ENCODE measurements around the gene KLHDC7A.
"Not testable (repeated sequence)": the region's sequence is repeated elsewhere in the genome, so short reads cannot be mapped to it uniquely, and the experiment has no call there.

KLHDC7A gene

DNA sequence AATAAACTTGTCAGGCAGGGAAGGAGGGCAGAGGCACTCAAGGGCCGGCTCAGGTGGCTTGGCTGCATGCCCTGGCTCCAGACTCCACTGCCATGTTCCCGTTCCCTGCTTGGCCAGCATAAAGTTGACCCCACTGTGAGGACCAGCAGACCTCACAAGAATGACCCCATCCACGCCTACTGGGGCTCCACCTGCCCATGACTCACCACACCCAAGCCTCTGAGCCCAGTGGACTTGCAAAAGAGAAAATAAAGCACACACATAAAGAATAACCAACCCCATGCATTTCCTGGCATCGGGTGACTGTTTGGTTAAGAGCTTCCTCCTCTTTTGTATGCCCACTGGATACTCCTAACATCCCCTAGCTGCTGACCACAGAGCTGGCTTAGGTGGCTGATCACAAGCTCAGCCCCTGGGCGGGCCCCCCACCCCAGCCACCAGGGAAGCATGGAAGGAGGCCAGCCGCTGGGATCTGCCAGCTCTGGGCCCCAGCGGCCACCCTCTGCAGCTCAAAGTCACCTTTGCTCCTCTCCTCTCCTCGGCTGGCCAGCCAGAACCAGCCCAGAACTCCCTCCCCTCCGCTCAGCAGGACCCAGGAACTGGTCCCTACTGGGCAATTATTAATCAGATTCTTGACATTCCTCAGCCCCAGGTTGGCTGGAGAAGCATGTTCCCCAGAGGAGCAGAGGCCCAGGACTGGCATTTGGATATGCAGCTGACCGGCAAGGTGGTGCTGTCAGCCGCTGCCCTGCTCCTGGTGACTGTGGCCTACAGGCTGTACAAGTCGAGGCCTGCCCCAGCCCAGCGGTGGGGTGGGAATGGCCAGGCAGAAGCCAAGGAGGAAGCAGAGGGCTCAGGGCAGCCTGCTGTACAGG, at the start of gene KLHDC7A:
Gene KLHDC7A, plus strand, starts transcription at position 616 of the 875 bp plus-strand sequence. Its CDS starts 52 bp downstream, at position 668.
- DNase-seq (ENCODE audit: low read depth, low spot score): peak; percentile 94

DNA sequence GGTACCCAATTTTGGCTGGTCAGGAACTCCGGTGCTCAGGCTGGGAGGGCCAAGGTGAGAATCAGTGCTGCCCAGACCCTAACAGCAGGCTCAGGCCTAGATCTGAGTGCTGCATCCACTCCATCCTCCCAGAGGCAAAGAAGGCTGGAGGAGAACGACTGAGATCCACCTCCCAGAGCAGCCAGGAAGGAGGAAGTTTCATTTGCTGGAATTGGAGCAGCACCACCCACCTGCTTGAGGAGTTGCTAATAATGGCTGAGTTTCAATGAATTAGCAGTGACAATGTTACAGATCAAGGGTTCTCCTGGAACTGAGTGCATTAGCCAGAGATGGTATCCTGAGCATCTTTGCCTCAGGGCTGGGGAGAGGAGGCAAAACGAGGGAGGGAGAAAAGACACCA, 46.7 kb upstream of the KLHDC7A start:
- DNase-seq (ENCODE audit: low read depth, low spot score): no peak

DNA sequence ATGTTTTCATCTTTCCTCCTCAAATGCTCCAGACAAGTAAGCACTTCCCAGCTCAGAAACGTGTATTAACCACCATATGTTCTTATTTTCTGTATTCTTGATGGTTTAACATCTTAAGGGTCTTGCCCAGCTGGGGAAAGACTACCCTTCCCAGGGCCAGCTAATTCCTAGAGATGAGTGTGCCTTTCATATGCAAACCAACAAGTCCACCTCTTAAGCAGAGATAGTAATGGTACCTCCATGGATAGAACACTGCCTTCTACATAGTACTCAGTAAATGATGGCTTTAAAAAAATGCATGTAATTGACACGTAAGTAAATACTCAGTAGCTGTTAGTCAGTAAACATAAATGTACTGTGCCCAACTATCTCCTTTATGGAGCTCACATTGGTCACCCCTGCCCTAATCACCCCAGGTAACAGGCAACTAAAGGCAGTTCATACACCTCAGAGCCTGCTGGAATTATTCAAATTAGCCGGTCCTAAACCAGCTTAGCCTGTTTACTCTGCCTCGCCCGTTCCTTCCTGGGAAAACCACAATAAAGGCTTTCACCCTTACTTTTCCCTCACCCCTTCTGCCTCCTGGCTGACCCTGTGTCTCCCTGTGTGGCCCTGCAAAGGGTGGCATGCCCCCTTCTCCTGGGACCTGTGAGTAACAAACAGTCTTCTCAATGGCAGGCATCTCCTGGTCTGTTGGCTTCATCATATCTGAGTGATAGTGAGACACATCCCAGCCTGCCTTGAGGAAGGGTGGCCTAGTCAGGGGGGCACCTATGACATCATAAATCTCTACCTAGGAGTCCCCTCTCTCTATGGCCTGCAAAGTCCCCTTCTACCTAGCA, 40.1 kb upstream of the KLHDC7A start:
- DNase-seq (ENCODE audit: low read depth, low spot score): no peak

DNA sequence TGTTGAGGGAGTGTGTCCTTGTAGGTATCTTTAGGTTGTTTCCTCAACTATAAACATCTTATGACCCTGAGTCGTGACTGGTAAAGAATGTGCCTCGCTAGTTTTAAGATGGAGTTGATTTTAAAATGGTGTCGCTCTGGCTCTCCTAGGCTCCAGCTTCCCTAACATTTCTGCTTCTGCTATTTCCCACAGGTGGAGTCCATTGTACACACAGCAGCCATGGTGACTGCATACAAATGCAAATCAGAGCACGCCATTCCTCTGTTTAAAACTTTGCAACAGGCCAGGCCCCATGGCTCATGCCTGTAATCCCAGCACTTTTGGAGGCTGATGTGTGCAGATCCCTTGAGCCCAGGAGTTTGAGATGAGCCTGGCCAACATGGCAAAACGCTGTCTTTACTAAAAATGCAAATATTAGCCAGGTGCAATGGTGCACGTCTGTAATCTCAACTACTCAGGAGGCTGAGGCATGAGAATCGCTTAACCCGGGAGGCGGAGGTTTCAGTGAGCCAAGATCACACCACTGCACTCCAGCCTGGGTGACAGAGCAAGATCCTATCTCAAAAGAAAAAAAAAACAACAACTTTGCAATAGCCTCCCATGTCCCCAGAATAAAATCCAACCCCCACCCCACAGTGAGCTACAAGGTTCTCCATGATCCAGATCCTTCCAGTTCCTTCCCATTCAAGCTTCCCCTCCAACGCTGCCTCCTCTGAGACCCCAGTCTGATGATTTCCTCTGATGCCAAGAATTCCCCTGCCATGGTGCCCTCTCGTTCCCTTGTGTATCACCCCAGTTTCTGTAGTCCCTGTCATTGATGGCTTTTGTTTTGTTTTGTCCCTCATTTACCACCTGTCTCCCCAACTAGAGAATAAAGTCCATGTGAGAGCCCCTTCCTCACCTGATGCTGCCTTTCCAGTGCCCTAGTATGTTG, 36.9 kb upstream of the KLHDC7A start:
- DNase-seq (ENCODE audit: low read depth, low spot score): no peak

DNA sequence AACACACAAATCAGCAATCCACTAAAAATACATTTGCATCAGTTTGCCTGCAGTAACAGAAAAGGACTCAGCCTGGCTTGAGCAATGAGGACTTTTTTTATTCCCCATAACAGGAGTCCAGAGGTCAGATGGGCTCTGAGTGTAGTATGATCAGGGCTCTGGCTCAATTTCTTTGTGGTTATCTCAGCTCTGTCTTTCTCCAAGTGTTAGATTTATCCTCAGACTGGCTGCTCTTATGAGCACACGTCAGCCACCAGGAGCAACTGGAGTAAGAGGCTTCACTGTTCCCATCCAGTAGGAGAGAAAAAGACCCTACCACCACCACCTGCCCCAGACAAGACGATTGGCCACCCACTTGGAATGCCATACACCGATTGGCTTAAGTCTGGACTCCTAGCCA, 36.2 kb upstream of the KLHDC7A start:
- no peak for DNase-seq (ENCODE audit: low read depth, low spot score)

DNA sequence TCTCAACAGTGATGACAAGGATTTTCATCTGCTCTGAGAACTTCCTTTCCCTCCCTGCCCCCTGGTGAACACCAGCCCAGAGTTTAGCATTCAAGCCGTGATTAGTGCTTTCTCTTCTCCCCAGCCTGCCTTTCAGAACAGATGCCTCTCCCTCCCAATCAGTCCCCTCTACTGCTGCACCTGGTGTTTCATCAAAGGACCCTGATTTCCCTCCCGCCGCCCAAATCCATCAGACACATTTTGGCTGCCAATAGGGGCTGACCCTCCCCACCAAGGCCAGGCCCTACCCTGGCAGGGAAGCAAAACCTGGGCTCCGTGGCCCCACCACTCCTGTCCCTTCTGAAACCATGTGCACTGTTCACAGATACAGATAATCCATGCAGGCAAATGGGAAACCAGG, 34.0 kb upstream of the KLHDC7A start:
- DNase-seq (ENCODE audit: low read depth, low spot score): no peak

DNA sequence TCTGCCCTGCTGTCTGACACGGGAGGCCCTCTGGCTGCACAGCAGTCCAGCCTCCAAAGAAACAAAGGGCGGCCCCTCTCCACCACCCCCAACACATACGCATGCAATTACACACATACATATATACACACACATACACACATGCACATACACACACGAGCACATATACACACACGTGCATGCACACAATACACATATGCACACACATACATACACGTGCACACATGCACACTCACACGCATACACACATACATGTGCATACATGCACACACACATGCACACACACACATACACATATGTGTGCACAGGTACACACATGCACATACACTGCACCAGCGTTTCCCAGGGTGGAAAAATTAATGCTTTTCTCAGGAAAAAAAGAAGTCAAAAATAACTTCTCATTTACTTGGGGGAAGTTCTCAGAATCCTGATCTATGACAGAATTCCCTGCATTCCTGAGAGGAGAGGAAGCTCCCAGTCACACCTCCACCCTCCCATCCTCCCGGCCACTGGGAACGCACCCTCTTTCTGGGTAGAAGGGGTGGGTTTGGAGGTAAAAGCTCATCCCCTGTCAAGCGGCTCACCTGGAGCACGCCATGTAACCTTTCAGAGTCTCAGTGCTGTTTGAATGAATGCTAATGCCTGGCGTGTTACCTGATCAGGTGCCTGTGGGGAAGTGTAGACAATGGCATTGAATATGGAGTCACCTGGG, 33.1 kb upstream of the KLHDC7A start:
- DNase-seq (ENCODE audit: low read depth, low spot score): no peak

DNA sequence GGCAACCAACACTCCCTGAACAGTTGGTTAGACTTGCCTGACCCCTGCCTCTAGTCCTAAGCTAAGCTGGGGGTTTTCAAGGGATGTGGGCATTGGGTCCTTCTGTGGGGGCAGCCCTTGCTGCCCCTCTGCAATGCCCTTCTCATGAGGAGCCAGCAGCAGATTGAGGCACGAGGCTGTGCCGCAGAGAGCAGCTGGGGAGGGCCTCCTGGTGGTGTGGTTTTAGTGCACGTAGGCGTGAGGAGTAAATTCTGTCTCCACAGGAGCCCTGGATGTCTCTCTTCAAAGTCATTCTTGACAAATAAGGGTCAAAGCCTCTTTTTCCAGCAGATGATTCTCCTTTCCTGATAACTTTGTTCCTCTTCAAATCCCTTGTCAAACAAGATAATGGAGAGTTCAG, 31.8 kb upstream of the KLHDC7A start:
- DNase-seq (ENCODE audit: low read depth, low spot score): no peak

DNA sequence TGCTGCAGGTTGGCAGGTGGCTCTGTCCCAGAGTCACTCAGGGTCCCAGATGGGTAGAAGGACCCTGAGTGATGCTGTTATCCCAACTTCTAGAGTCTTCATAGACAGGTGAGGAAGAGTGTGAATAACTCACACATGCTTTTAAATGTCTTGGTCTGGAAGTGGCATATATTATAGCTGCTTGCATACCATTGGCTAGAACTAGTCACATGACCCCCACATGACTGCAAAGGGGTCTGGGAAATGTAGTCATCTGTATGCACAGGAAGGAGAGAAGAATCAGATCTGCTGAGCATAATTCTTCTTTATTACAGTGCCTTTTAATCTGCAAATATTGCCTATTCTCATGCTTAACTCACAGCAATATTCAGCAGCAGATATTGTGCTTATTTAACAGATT, 28.2 kb upstream of the KLHDC7A start:
- peak; percentile 40 for DNase-seq (ENCODE audit: low read depth, low spot score)

DNA sequence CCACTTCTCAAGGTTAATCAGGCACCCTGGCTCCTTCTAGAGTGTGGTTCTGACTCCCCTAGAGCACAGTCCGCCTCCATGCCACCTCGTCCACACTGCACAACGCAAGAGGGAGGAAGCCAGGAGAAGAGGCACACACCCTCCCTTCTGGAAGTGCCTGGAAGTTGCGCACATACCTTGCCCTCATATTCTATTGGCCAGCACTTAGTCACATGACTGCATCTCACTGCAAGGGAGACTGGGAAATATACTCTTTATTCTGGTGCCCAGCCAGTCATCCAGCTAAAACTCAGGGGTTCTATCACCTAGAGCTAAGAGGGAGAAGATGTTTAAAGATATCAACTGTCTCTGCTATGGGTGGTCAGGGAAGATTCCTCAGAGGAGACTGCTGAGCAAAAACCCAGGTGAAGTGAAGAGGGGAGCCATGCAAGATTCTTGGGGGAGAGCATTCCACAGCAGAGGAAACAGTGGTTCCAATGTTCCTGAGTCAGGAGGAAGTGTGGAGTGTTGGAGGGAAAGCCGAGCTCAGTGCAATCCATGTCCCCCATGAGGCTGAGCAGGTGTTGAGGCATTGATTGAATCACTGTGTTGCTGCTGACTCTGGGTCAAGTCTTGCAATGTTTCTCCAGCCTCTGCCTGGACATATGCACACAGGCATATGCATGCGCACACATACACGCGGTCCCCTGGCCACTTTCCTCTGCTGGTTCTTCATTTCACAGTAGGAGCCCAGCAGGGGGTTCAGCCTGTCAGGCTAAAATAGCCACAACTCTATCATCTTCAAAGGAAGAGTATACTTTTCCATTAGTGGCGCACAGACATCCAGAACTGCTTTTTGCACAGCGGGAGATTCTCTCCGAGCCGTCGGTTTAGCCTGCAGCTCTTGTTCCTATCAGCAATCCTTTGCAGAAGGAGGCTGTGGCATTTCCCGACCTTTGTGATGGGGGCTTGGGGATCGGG, 22.3 kb upstream of the KLHDC7A start:
- DNase-seq (ENCODE audit: low read depth, low spot score): no peak

DNA sequence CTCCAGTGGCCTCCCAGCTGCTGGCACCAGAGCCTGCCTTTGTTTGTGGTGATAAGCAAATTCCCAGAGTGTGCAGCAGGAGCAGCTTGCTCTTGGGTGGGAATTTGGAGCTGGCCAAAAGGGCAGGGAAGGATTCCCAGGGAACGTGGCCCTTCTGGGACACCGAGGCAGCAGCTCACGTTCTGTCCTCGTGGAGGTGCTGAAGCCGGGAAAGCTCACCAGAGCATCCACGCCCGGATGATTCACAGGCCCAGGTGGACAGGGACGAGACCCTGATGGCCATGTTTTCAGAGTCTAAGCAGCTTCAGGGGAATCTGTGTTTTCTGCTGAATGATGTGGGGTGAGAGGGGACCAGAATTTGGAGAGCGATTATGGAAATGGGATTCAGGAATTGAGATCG, 19.1 kb upstream of the KLHDC7A start:
- no peak for DNase-seq (ENCODE audit: low read depth, low spot score)

DNA sequence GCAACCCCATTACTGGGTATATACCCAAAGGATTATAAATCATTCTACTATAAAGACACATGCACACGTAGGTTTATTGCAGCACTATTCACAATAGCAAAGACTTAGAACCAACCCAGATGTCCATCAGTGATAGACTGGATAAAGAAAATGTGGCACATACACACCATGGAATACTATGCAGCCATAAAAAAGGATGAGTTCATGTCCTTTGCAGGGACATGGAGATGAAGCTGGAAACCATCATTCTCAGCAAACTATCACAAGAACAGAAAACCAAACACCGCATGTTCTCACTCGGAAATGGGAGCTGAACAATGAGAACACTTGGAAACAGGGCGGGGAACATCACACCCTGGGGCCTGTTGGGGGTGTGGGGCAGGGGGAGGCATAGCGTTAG, 18.2 kb upstream of the KLHDC7A start:
- not testable (repeated sequence) for DNase-seq (ENCODE audit: low read depth, low spot score)

DNA sequence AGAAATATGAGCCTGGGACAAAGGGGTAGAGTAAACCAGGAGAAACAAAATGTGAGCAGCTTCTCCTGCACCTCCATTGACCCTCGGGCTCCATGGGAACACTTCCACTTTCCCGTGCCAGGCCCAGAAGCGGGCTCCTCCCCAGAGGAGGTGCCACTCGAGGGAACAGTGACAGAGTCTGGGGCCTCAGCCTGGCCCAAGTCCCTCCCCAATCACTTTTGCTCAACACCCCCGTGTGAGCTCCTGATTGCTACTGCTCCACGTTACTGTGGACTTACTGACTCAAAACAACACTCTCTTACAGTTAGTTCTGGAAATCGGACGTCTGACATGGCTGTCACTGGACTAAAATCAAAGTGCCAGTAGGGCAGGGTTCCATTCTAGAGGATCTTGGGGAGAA, 17.7 kb upstream of the KLHDC7A start:
- no peak for DNase-seq (ENCODE audit: low read depth, low spot score)

DNA sequence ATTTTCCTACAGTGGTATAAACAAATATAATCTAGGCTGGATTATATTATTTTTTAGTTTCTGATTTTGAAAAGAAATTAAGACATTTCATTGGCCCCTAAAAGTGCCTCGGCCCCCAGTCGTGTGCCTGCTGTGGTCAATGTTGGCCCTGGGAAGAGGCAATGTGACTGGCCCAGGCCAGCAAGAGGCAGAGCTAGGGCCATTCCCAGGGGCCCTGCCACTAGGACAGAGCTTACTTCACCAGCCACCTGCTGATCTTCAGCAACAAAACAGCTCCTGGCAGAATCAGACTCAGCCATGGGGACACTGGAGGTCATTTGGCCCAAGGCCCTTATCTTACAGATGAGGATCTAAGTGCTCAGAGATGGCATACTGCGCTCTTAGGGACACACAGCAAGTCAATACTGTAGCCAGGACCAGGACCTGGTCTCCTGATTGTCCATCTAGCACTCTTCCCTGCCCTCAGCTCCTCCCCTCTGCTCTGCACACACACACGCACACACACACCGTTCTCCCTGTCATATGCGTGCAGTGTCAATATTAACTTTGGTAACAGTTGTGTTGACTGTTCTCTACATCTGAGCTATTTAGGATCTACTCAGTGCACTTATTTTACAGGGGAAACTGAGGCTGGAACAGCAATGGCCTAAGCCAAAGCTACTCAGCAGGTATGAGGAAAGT, 16.6 kb upstream of the KLHDC7A start:
- no peak for DNase-seq (ENCODE audit: low read depth, low spot score)

DNA sequence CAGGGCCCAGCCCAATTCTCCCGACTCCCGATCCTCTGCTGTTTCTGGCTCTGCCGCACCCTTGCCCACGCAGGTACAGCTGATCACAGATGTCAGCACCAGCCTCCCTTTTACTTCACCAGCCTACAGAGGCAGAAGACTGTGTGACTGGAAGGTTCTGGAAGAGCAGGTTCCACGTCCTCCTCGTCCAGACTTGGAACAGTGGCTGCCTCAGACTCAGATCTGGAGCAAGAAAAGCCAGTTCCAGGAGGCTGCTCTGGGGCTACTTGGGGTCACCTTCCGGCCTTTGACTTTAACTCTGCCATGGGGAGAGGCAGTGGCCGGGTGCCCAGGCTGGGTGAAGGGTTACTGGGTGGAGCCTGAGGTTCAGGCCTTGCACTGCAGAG, 16.1 kb upstream of the KLHDC7A start:
- no peak for DNase-seq (ENCODE audit: low read depth, low spot score)

DNA sequence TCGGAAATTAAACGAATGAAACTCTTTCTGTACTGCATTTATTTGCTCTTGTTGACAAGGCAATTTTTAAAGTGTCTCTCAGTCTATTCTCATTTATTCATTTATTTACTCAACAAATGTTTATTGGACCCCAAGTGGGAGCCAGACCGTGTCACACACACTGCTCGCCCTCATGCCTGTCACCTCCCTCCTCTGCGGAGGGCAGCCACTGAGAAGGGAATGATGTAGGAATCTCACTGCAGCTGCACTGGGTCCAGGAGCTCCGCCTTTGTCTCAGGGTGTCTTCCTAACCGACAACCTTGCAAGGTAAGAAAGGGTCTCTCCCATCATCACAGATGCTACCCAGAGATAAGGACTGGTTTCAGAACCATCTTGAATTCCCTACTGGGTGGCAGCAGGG, 14.1 kb upstream of the KLHDC7A start:
- no peak for DNase-seq (ENCODE audit: low read depth, low spot score)

DNA sequence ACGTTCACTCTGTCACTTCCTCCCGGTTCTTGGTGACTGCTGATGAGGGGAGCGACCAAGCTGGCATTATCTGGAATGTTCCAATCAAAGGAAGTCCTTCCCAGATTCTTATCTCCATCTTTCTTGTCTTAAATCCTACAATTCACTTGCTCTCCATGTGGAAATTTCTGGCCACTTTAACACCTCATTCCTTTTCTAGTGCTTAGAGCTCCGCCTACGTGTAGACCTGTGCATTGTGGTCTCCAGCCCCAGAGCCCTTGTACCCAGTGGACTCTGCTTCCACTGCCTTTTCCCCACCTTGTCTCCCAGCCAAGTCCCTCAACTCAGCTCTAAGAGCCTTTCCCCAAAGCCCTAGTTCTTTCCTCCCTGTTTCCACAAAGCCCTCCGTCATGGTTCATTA, 12.2 kb upstream of the KLHDC7A start:
- DNase-seq (ENCODE audit: low read depth, low spot score): no peak

DNA sequence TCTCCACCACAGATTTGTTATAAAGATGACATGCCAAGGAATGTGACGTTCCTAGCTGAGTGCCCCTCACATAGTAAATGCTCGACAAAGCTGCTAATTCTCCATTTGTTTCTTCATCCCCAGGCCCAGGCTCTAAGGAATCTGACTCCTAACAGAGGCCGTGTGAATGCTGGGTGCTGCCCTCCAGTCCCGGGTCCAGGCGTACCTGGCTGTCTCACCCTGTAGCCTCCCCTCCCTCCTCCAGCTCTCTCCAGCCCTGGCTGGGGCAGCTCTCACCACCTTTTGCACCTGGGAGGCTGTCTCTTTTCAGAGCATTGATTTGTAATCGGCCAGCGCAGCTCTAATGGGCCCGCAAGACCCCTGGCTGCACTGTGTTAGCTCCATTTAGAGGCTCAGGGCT, 11.2 kb upstream of the KLHDC7A start:
- no peak for DNase-seq (ENCODE audit: low read depth, low spot score)

DNA sequence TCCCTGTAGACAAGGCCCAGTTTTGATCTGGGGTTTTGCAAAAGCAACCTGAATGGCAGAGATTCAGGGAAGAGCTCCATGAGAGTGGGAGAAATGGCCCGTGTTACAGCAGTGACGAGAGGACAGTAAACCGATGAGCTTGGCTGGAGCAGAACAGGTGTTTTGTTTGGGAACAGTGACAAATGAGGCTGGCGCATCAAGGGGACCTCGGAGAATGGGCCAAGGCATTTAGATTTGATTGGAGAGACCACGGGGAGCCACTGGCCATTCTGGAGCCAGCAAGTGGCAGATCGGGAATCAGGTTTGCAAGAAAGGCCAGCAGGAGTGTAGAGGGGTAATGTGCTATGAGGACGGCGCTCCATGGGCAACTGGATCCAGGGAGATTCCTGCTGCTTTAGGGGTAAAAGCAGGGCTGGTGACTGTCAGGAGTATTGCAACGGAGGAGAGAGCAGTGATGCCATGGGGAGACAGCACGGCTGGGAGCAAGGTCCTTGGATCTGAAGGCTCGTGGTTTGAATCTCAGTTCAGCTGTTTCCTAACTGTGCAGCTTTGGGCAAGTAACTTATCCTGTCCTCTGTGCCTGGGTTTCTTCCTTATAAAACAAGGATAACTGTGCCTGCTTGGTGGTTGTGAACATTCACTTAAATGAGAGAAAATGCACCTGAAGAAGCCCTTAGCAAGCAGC, 9.9 kb upstream of the KLHDC7A start:
- DNase-seq (ENCODE audit: low read depth, low spot score): no peak

Data from iPS DF 19.7 (cell line).